GM18861 (cell line): ENCODE measurements around the gene MYH9.
"Not testable (repeated sequence)": the region's sequence is repeated elsewhere in the genome, so short reads cannot be mapped to it uniquely, and the experiment has no call there.

ENCODE experiments used
- ATAC-seq: cut with Tn5 transposase; IDR thresholded peaks from one replicate; pipeline ENCODE4 v1.9.1; 2021; ENCODE audit not compliant: unreplicated experiment

The MYH9 gene

GRCh38 chr22:36415415-36416168, 27.8 kb upstream of the MYH9 start:
- ATAC-seq: no peak

DNA sequence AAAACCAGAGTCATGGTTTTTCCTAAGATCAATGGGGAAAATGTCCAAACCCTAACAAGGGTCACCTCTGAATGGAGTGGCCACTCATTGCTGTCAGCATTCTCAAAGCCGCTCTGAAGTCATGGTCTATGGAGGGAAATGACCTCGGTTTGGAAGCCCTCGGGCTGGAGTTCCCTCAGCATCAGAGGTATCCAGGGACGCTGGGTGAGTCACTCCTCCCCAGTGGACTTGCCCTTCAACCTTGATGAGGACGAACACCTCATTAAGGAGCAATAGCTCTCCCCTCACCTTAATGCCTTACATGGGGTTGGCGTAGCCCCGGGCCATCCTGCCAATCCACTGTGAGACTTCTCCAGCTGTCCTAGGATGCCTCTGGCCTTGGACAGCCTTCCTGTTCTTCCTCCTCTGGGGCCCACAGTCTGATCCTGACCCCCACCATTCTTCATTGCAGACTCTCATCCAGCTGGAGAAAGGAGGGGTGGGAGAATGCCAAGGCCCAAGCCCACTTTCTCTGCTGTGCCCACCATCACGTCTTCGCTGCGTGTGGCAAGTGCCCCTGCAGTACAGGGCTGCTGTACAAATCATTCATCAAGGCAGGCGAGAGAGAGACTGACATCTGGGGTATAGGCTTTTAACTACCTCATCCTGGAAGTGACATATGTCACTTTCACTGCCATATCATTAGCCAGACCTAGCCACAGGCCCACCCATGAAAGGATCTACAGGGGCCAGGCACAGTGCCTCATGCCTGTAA, 25.4 kb upstream of the MYH9 start:
- ATAC-seq: no peak

DNA sequence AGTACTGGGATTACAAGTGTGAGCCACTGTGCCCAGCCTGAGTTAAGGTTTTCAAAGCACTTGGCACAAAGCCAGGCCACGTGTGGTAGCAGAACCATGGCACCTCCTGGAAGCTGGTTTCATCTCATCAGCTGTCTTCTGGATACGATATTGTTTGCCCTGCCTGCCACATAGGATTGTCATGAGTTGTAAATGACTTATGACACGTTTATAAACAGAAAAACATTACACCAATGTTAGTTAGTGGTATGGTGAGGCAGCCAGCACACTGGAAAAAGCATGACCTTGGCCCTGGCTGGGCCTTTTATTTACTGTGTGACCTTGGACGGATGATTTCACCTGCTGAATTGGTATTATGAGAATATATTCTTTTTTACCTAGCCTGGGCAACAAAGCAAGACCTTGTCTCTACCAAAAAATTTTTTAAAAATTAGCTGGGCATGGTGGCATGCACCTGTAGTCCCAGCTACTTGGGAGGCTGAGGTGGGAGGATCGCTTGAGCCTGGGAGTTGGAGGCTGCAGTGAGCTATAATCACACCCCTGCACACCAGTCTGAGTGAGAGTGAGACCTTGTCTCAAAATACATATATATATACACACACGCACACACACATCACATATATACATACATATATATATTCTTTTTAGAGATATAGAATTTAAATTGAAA, 24.0 kb upstream of the MYH9 start:
- no peak for ATAC-seq

- no peak for ATAC-seq
Observed at GRCh38 chr22:36409911-36410756, 22.4 kb upstream of the MYH9 start.

DNA sequence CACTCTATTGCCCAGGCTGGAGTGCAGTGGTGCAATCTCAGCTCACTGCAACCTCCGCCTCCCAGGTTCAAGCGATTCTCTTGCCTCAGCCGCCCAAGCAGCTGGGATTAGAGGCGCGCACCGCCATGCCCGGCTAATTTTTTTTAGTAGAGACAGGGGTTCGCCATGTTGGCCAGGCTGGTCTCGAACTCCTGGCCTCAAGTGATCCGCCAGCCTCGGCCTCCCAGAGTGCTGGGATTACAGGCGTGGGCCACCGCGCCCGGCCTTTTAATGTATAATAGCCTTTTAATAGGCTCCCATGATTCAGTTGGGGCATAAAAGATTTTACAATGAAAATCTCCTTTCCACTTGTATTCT, 21.8 kb upstream of the MYH9 start:
- ATAC-seq: not testable (repeated sequence)

DNA sequence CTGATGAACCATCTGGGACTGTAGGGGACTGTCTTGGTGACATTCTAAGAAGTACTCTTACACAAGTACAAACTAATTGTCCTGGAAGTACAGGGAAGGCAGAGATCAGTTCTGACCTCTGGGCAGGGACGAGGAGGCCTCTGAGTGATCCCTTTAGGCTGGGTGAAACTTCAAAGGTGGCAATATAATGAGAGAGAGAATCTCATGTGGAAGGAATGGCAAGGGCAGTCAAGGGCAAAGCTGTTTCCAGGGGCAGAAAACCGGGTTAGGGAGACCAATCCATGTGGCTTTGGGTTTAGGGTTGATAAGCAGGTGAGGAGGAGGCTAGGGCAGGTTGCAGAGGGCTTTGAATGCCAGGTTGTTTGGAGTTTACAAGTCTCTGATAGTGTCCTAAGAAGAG, 21.3 kb upstream of the MYH9 start:
- no peak for ATAC-seq

DNA sequence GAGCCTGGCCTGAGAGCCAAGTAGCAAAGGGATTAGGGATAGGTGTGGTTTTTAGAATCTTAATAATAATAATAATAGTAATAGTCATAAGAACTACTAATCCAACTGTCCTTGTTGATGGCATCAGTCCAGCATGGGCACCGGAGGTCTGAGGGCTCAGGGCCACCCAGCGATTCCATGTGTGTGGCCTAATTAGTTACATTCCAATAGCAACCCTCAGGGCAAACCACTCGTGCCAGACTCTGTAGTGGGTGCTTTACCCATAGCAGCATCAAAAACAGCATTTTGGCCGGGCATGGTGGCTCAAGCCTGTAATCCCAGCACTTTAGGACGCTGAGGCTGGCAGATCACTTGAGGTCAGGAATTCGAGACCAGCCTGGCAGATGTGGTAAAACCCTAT, 19.0 kb upstream of the MYH9 start:
- no peak for ATAC-seq

DNA sequence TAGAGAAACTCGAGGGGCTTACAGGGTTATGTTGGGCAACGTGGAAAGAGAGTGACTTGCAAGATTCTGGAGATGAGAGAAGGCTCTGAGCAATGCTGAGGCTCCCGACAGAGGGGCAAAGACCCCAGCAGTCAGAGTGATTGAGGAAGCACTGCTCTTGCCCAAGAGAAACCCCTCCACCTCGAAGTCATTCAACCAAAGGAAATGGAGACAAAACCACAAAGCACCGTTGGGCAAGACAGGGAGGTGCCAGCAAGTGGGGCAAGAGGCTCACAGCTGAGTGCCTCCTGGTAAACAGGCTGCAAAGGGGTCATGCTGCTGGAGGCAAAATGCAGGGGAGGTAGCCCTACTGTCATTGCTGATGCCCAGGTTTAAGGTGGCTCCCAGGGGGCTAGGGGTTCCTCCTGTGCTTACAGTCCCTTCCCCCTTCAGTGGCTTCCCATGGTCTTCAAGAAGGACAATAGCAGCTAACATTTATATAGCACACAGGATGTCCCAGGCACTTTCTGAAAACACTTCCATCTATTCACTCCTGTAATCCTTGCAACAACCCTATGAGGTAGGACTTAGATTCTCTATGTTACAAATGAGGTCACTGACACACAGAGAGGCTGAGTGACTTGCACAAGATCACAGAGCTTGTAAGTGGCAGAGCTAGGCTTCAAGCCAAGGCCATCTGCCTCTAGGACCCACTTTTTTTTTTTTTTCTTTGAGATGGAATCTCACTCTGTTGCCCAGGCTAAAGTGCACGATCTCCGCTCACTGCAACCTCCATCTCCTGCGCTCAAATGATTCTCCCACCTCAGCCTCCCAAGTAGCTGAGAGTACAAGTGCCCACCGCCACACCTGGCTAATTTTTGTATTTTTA, 18.1 kb upstream of the MYH9 start:
- ATAC-seq: no peak

- ATAC-seq: no peak
Observed at GRCh38 chr22:36405221-36405661, 17.5 kb upstream of the MYH9 start.

DNA sequence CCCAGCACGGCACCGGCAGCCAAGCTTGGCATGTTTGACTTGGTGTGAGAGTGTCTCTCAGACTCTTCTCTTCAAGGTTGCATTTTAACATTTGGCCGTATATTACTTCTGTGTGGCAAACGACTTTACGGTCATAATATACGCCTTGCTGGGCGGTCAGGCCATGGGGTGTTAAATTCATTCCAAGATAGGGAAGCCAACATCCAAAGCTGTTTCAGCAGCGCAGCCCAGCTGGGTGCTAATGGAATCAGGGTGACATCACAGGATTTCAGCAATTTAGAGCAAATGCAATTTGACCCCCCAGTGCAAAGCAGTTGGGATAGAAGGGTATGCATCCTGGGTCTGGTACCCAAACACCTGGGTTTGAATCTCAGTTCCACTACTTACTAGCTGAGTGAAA, 16.7 kb upstream of the MYH9 start:
- no peak for ATAC-seq

- ATAC-seq: no peak
Observed at GRCh38 chr22:36399472-36399778, 11.7 kb upstream of the MYH9 start.

DNA sequence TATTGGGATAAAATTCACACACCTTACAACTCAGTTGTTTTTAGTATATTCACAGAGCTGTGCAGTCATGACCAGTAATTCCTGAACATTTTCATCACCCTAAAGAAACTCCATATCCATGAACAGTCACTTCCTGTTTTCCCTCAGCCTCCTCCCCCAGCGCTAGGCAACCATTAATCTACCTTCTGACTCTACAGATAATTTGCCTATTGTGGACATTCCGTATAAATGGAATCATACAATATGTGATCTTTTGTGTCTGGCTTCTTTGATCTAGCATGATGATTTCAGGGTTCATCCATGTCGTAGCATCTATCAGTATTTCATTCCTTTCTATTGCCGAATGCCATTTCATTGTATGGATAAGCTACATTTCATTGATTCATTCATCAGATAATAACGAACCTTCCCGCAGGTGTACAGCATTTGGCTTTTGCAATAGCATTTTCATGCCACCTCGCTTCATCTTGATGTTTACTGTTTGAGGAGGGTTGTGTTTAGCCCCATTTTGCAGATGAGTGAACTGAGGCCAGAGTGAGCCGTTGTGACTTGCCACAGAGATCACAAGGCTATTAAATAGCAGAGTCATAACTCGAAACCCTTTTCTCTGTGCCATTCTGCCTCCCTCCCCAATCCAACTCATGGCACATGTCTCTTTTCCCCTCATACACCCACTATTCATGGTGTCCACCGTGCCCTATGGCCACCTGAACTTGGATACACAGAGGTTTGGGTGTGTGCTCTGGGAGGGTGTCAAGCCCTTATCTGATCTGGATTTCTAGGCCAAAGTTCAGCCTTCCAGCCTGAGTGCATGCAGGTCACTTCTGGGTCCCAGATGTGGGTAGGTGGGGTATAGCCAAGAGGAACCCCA, 11.1 kb upstream of the MYH9 start:
- no peak for ATAC-seq

GRCh38 chr22:36397131-36398093, 9.6 kb upstream of the MYH9 start:
- ATAC-seq: no peak

GRCh38 chr22:36395915-36396314, 8.1 kb upstream of the MYH9 start:
- ATAC-seq: no peak

- no peak for ATAC-seq
Observed at GRCh38 chr22:36395055-36395849, 7.5 kb upstream of the MYH9 start.

DNA sequence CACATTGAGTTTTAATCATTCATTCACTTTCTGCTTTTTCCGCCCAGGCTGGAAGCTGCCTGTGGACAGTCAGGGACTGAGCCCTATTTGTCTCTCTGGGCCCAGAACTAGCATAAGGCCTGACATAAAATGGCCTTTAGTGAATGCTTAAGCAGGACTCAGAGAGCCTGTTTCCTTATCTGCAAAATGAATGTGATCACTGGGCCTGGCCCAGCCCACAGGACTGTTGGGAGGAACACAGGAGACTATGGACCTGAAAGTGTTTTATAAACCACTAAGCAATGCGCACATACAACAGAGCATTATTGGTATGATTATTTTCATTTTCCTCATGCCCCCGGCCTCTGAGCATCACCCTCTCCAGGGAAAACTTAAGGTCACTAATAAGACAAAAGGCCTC, 3.9 kb upstream of the MYH9 start:
- ATAC-seq: no peak

DNA sequence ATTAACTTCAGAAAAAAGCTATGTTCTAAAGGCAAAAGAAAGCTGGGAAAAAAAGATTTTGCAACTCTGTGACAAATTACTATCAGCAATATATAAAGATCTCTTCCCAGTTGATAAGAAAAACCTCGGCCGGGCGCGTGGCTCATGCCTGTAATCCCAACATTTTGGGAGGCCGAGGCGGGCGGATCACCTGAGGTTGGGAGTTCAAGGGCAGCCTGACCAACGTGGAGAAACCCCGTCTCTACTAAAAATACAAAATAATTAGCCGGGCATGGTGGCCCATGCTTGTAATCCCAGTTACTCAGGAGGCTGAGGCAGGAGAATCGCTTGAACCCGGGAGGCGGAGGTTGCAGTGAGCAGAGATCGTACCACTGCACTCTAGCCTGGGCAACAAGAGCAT, 1.4 kb upstream of the MYH9 start:
- not testable (repeated sequence) for ATAC-seq

GRCh38 chr22:36387709-36387958, 133 bp downstream of the MYH9 start:
- no peak for ATAC-seq
